ENCODE measurements around the gene SFTPD. TPM values are rescaled to one million over a fixed set of nuclear protein-coding genes. Genes with fewer than 3 reads are reported as not detected.
A peak's percentile ranks its signal among the peaks of the same experiment; 100 is the strongest.

The SFTPD gene
- total RNA-seq, 2 experiments from 2014 or later, result not detected

- Mint-ChIP-seq H3K4me1 (ENCODE audit: low read depth) (peaks cover 14% of the 10 kb centered on the region), H3K27me3 (peaks cover 4% of the 10 kb centered on the region), H3K4me3 (no peak overlapping the region), H3K9me3 (no peaks in the 10 kb centered on the region), H3K36me3 (ENCODE audit: low read depth) (no peaks in the 10 kb centered on the region), H3K27ac (no peak overlapping the region)
- TF ChIP-seq CTCF (IDR thresholded peaks at IDR 0.05), result no peak
- POLR2A ChIA-PET, result interaction anchor here (1.3 kb wide), 1 partner anchor 13 kb away, joined by 3 read pairs; no protein-coding TSS in a partner anchor
- ATAC-seq (no peak), DNase-seq (no peak)
- CTCF ChIA-PET, result no interaction called here
- intact Hi-C loops (cut with micrococcal nuclease), result no loop called here
Observed at GRCh38 chr10:79941146-79941545, 7.8 kb downstream of the SFTPD start.

GRCh38 chr10:79940431-79940830 lies 8.5 kb downstream of the SFTPD start:
- Mint-ChIP-seq H3K36me3 (ENCODE audit: low read depth) (no peaks in the 10 kb centered on the region), H3K27ac (no peak overlapping the region), H3K4me1 (ENCODE audit: low read depth) (peaks cover 14% of the 10 kb centered on the region), H3K27me3 (peaks cover 6% of the 10 kb centered on the region), H3K4me3 (no peak overlapping the region), H3K9me3 (no peaks in the 10 kb centered on the region)
- no peak for TF ChIP-seq CTCF (IDR thresholded peaks at IDR 0.05)
- intact Hi-C loops (cut with micrococcal nuclease), result no loop called here
- DNase-seq, result no peak
- CTCF ChIA-PET, result no interaction called here
- POLR2A ChIA-PET, result interaction anchor here (0.6 to 1.3 kb wide), 2 partner anchors 13 to 702 kb away, joined by 3 read pairs; no protein-coding TSS in a partner anchor
- no peak for ATAC-seq

GRCh38 chr10:79939969-79940368 lies 8.9 kb downstream of the SFTPD start:
- peaks cover 14% of the 10 kb centered on the region for H3K4me1 Mint-ChIP-seq (ENCODE audit: low read depth)
- no peak for TF ChIP-seq CTCF (IDR thresholded peaks at IDR 0.05)
- intact Hi-C loops (cut with micrococcal nuclease), result no loop called here
- H3K4me3 Mint-ChIP-seq, result no peak overlapping the region
- no peaks in the 10 kb centered on the region for H3K36me3 Mint-ChIP-seq (ENCODE audit: low read depth)
- H3K27me3 Mint-ChIP-seq, result peaks cover 7% of the 10 kb centered on the region
- H3K9me3 Mint-ChIP-seq, result no peaks in the 10 kb centered on the region
- ATAC-seq, result no peak
- CTCF ChIA-PET, result no interaction called here
- POLR2A ChIA-PET, result no interaction called here
- H3K27ac Mint-ChIP-seq, result no peak overlapping the region
- no peak for DNase-seq

- Mint-ChIP-seq H3K27ac (no peak overlapping the region), H3K36me3 (ENCODE audit: low read depth) (no peaks in the 10 kb centered on the region), H3K4me1 (ENCODE audit: low read depth) (peaks cover 14% of the 10 kb centered on the region), H3K27me3 (peaks cover 8% of the 10 kb centered on the region), H3K9me3 (no peaks in the 10 kb centered on the region), H3K4me3 (no peak overlapping the region)
- ATAC-seq (peak; percentile 72), DNase-seq (peak; percentile 42)
- intact Hi-C loops (cut with micrococcal nuclease), result no loop called here
- ChIA-PET CTCF (interaction anchor here (1.4 kb wide), 1 partner anchor 9 kb away, joined by 5 read pairs; the partner anchor contains the start of gene SFTPD), POLR2A (no interaction called here)
- TF ChIP-seq CTCF (IDR thresholded peaks at IDR 0.05), result no peak
Observed at GRCh38 chr10:79938728-79939406, 10.0 kb downstream of the SFTPD start.

GRCh38 chr10:79937701-79938151 lies 11.2 kb downstream of the SFTPD start:
- Mint-ChIP-seq H3K4me1 (ENCODE audit: low read depth) (peaks cover 14% of the 10 kb centered on the region), H3K9me3 (no peaks in the 10 kb centered on the region), H3K4me3 (no peak overlapping the region), H3K27me3 (peaks cover 8% of the 10 kb centered on the region), H3K27ac (no peak overlapping the region), H3K36me3 (ENCODE audit: low read depth) (no peaks in the 10 kb centered on the region)
- no peak for TF ChIP-seq CTCF (IDR thresholded peaks at IDR 0.05)
- intact Hi-C loops (cut with micrococcal nuclease), result no loop called here
- ChIA-PET CTCF (no interaction called here), POLR2A (no interaction called here)
- ATAC-seq (no peak), DNase-seq (no peak)
